Smooth muscle cell of the brain vasculature (primary cell): Measurements from ENCODE around the gene A3GALT2.
A peak's percentile ranks its signal among the peaks of the same experiment; 100 is the strongest.

Experiments used
- DNase-seq: peaks from one replicate; pipeline ENCODE4 v3.0.0-alpha.2; 2012; ENCODE audit warnings: low read depth, low spot score

Gene A3GALT2

DNA sequence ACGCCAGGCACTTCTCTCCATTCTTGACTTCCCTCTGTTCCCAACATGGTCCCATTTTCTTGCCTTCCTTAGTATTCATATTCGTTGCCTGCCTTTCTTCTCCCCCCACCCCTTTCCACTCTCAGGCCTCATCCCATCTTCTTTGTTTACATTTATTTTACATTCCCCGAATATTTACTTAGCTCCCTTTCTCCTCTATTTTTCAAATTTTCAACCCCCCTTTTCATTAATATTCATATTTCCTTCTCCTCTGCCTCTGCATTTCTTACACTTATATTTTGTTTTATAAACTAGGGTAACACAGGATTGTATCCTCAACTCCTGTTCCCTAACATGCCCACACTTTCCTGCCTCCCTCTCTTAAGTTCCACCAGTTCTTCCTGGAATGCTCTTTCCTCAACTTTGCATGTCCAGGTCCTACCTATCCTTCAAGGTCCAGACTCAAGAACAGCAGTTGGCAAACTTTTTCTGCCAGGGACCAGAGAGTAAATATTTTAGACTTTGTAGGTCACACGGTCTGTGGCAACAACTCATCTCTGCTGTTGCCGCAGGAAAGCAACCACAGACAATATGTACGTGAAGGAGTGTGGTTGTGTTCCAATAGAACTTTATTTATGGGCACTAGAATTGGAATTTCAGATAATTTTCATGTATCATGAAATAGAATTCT lies 29.8 kb upstream of the A3GALT2 start:
- no peak for DNase-seq

DNA sequence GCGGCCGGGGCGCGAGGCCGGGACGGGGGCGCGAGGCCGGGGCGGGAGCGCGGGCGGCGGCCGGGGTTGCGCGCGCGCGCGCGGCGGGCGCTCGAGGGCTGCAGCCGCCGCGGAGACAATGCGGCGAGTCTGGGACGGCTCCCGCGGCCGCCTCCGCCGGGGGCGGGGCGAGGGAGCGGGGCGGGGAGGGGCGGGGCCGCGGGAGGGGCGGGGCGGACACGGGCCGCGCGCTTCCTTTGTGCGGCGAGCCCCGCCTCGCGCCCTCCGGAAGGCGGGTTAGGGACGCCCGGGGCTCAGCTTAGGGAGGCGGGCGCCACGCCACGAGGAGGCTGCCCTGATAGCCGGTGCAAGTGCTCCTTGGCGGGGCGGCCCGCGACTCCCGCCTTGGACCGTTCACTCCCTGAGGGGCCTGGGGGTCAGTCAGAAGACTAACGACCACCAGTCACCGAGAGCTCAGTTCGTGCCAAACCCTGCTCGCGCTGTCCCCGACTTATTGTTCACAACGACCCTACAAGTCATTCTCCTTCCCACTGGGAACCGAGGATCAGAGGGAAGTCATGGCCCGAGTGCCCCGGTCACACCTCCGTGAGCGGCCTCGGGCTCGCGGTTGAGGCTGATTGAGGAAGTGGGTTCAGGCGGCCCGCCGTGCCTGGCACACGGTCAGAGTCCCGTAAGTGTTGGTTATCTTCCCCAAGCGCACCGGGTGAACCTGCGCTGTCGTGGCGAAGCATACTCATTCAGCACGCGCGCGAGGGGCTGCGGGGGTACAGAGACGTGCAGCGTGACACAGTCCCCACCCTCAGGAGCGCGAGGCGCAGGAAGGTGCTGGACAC lies 29.1 kb upstream of the A3GALT2 start:
- no peak for DNase-seq

DNA sequence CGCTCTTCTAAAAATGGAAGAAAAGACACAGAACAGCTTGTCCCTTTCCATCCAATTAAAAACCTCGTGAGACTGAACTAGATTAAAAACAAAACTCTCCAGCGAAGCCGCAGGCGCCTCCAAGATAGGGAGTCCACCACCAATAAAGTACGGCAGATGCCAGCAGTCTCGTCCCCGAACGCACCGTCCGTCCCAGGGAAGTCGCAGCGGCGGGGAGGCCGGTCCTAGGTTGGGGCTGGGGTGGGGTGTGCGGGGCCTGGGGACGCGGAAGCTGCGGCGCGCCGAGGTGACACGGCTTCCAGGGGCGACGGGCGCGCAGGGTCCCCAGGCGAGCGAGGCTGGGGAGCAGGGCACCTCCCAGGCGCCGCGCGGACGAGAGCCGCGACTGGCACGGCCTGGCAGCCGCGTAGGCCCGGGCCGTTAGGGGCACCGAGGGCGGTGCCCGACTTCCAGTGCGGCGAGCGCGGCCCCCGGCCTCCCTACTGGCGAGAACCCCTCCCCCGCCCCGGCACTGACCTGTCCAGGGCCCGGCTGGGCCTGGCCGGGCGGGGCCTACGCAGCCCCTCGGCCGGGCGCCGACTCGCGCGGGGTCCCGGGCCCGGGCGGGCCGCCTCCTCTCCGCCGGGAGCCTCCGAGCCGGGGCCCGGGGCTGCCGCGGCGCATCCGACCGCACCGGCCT lies 28.3 kb upstream of the A3GALT2 start:
- DNase-seq: no peak

DNA sequence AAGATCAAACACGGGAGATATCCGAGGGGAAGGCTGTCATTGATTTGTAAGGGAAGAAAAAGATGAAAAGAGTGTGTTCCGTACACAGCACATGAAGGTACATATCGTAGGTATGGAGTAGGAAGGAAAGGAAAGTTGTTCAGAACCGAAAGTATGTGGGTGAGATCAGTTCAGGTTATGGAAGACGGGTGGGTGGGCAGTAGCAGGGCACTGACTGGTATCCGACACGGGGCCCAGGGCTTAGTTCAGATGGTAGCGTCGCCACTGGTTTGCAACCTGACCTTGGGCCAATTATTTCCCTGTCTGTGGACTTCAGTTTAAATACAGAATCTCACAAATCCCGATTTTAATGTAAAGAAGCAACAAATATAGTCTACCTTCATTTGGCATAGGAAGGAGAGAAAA lies 27.8 kb upstream of the A3GALT2 start:
- no peak for DNase-seq

DNA sequence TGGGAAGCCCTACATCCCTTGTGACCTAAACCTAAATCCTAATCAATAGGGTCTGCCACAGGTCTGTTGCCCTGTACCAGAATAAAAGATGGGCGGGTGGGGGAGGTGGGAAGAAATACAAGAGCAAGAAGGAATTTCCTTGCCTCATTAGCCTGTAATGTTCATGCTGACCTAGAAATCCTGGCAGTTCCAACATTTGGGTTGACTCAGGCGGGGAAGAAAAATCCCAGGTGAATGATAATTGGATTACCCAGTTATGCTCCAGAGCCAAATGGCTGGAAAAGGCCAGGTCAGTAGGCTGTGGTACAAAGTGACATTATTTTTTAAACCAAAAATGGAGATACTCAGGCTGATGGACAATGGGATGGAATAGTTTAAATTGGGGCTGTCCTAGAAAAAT lies 27.3 kb upstream of the A3GALT2 start:
- DNase-seq: no peak

DNA sequence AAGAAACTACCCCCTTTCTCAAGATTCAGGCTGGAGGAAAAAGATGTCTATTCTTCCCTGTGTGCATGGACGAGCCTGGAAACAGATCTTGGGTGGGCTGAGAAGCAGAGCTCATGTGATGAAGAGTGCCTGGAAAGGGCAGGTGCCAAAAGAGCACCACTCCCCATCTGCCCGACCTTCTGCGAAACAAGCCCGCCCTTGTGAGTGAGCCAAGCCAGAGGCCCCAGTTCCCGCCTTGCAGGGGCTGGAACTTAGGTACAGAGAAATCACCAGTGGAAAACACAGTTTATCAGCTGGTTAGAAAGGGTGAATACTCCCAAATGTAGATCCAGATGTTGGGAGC lies 26.7 kb upstream of the A3GALT2 start:
- DNase-seq: no peak

DNA sequence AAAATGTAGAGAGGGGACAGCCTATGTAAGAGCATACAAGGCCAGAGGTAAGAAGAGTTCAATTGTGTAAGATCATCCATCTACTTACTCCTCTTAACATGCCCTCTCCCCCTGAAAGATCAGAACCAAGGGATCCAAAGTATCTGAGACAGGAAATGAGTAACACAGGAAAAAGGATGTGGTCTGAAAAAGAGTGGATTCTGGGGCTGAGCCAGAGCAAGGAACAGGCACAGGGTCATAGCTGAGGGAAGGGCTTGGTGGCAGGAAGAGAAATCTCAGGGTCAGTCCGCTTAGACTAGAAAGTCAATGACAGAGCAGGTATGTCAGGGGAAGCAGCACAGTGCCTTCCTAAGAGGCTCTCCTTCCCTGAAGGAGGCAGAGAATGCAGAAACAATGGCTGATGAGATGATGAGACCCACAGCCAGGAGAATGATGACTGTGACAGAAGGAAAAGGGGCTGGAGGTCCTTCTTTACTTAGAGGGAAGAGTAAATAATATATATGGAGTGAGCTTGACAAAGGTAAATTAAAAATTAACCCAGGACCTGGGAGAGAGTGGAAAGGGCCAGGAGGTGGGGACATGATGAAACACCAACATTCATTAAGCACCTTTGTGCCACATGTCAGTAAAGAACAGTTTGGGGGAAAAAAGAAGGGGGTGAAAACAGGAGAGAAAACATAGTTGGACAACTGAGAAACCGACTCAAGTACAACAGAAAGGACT lies 26.2 kb upstream of the A3GALT2 start:
- peak; percentile 71 for DNase-seq

DNA sequence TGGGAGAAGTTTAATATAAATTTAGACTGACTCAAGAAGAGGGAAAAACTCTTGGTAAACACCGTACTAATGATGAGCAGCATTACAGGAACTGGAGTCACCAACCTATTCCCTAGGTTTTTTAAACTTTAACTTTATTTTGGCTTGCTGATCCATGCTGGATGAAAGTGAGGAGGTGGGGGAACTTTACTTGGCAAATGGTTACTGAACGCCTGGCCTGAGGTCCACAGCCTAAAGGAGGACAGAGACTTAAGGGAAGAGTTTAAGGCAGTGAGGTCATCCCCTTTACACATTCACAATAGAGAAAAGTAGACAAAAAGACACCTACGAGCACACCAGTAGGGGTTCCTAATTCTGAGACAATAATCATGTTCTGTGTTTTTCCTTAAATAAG lies 25.6 kb upstream of the A3GALT2 start:
- DNase-seq: no peak

DNA sequence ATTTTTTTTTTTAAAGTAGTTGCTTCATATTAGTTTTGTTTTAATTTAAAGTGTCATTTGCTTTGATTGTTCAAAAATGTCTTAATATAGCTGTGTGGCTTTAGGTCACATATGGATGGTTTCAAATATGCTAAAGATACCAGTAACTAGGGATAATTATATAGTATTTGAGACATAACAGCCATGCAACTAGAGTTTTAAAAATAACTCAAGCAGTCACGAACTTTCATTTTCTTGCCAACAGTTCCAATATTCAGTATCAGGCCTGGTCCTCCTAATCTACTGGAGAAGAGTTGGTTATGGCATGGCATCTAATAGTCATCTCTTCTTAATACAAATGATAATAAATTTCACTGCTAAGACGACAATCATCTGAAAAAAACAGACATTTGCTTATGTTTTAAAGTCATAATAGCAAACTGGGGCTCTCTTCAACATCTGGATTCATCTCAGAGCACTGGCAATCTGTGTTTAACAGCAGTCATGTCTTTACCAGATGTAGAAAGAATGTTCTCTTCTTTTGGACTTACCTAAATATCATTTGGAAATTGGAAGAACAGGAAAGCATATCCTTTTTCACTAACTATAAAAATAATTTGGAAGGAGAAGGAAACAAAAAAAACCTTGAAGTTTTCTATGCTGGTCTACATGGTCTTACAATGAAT lies 24.1 kb upstream of the A3GALT2 start:
- no peak for DNase-seq

DNA sequence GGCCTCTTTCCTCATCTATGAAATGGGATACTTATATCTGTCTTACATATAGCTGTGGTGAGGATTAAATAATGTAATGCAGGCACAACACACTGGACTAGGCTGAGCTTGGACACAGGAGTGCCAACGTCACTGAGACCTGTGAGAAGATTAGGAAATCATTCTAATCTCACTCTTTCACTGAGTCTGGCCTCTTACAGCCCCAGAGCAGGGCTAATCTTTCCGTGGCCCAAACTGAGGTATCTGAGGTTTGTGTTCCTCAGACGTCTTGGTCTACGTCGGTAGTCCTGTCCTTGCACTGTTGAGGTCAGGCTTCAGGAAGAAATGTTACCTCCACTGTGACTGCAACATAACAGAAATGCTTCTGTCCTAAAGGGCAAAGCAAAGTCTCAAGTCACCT lies 22.6 kb upstream of the A3GALT2 start:
- no peak for DNase-seq

DNA sequence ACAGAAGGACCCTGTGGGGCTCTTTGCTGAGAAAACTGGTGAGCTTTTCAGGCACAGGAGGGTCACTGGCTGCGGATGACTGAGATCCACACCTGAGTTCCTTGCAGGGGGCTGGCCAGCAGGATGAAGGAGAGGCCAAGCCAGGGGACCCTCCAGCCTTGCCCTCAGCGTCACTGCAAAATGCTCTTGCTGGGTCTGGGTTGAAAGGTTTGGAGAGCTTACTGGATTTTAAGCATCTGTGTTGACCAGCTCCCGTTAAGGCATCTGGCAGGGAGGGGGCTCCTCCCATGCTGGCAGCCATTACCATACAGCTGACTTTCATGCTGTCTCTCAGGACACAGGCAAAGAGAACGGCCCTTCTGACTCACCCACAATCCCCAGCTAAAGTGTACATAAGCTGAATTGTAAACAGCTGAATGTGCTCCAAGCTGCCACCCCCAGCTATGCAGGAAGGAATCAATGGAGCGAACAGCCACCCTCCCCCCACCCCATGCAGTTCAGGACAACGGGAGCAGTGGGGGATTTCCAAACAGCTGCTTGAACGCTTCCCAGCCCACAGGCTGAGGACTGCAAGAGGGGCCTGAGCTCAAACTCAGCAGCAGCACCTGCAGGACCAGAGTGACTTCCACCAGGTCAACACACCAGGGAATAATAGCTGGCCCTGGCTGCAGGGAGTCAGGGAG lies 21.3 kb upstream of the A3GALT2 start:
- peak; percentile 99 for DNase-seq

DNA sequence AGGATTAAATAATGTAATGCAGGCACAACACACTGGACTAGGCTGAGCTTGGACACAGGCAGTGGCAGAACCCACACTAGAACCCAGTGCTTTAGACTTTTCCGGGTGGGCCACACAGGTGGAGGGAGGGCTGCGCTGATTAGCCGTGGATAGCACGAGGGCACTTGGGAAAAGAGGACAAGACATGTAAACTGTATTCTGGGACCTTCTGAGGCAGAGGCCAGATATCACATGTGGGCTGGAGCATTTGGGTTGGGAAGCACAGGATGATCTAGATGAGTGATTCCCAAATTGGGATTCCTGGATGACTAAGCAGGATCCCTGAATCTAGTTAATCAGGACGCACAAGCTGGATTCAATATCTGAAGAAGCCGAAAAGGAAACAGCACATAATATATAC lies 20.3 kb upstream of the A3GALT2 start:
- DNase-seq: no peak

DNA sequence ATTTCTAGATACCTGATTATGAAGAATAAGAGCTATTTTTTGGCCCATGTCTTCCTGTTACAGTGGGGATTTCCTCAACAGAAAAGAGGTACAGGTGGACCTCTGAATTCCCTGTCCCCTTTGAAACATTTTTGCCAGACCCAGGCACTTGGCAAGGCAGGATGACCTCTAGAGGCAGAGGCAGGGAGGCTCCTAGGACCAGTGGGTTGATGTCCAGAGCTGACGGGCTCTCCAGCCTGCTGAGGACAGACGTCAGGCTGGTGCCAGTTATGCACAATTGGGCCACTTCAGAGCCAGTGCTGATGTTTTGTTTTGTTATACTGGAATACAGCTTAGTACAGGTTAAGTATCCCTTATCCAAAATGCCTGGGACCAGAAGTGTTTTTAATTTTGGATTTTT lies 18.5 kb upstream of the A3GALT2 start:
- DNase-seq: no peak

DNA sequence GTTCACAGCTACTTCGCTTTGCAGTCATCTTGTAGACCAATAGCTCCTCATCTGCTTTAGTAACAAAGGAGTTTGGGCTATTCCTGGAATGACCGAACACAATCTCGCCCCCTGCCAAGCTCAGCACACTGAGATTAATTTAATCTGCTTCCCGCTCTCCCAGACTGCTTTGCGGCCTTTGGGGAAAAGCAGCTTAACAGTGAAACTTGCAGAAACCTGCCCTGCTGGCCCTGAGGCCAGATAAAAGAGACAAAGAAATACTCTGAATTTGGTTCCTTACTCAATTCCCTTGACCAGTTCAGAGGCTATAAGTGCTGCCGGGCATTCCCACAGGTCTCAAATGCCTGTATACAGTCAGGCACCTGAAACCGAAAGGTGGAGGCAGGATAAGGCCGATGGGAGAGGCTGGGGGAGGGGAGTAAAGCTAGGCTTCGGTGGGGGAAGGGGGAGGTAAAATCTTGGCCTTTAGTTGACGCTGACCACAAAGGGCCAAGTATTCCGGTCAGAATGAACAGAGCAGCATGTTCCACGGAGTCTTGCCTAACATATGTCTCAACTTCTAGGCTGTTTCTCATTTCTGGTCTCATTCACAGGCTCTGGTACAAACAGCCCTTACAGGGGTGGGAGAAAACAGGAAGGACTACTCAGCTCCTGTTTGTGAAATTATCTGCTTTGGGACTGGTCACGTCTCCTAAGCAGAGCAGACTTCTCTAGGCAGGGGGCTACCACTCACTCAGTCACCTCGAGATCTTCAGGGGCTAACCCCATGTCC lies 17.7 kb upstream of the A3GALT2 start:
- DNase-seq: no peak

DNA sequence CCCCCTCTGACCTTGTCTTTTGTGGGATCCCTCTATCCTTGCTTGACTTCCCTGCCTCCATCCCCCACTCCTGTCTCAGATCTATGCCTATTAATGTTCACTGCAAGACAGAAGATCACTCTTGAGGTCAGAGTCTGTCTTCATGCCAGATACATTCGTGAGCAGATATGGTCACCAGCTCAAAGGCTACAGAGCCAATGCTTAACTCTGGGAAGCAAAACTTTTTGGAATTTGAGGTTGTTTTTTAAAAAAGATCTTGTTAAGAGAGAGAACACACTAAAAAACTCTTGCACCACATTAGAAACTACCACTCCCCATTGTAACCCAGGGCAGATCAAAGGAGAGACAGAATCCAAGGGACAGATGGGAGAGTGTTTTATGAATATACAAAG lies 17.1 kb upstream of the A3GALT2 start:
- no peak for DNase-seq

DNA sequence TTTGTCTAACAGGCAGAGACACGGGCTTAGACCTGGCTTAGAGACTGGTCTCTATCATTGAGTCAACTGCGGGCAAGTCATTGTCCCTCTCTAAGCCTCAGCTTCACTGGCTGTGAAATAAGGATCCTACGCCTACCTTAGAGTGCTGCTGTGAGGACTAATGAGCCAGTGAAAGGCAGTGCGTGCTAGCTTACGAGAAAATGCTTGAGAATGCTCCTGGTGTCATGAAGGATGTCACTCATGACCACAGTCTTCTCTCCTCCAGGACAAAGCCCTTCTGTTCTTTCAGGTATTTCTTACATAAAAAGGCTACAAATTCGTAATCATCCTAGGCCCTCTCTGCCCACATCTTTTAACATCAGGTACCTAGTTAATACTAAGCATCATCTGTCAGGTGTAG lies 16.5 kb upstream of the A3GALT2 start:
- DNase-seq: no peak

DNA sequence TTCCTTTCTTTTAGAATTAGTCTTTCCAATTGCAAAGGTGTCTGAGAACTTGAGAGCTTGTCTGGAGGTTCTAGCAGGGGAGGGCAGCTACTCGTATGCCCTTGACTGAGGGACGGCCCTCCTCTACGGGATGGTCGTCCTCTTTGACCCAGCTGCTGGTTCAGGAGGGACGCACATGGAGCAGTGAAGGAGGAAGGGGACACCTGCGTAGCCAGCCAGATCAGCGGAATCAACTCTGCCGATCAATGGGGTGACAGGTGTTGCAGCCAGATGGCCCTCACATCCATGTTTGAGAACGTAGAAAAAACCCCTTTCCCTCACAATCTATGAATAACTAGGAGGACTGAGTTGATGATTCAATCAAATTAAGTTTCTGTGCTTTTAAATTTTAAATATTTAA lies 15.7 kb upstream of the A3GALT2 start:
- DNase-seq: no peak

DNA sequence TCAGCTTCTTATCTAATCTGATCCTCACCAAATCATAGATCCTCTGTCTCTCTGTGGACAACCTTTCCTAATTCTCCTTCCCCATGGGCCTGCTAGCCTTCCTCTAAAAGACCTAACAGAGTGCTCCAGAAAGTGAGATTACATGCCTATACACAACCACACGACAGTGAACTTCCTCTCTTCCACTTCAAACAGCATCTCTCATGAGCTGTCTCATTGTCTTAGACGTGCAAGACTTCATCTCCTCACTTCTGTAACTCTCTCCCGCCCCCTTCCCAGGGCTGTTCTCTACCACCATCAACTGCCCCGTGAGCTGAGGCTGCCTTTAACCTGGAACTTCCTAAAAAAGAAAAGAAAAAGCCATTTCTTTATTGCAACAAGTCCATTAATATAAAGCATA lies 14.1 kb upstream of the A3GALT2 start:
- DNase-seq: no peak

DNA sequence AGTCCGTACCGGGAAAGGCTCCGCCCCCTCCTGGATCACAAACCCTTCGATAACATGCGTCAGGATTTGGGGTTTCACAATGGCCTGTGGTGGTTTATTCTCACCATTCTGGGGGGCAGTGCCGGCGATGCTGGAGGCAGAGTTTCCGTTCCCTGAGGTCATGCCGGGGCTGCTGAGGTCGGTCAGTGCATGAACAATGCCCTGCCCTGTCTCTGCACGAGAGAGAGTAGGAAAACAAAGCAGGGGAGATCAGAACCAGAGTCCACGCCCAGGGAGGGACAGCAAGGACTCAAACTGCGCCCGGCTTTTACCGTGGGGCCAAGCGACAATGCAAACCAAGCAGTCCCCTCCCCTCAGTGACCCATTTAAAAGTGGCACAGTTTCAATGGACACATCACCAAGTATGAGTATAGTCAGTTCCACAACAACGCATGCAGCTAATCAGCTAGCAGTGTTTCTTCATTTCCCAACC lies 13.2 kb upstream of the A3GALT2 start:
- DNase-seq: no peak

DNA sequence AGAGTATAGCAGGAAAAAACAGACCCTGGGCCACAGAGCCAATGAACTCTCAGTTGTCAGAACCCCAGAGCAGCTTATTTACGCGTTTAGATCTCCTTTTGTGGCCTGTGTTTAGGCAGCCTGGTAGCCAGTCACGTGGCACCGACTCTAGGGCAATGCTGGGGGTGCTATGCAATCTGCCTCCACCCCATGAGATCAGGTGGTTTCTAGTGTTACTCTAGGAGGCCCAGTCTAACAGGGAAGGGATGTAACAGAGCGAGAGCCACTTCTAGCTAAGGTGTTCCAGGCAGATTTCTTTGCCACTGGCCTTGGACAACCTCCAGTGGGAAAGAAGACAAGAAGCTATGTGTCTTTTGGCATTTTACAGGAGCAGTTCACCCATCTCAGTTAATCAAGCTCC lies 12.0 kb upstream of the A3GALT2 start:
- DNase-seq: no peak
